ENCODE results near the gene RHOT1.

RHOT1 gene

DNA sequence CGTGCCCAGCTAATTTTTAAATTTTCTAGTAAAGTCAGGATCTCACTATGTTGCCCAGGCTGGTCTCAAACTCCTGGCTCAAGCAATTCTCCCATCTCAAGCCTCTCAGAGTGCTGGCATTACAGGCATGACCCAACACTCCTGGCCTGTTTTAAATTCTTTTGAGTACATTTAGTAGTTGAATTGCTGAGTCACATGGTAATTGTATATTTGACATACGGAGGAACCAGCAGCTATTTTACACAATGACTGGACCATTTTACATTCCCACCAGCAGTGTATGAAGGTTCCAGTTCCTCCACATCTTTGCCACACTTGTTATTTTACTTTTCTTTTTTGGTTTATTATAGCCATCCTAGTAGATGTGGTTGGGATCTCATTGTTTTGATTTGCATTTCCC is 43.6 kb downstream of the RHOT1 start:
- Histone ChIP-seq H3K27ac (no peak overlapping the region), H3K27me3 (replicated peaks) (no peaks in the 10 kb centered on the region), H3K36me3 (replicated peaks) (peaks cover 2% of the 10 kb centered on the region), H3K4me3 (ENCODE audit: low read depth, low read length) (no peak overlapping the region)
- in situ Hi-C loops (cut with HindIII; ENCODE audit: low pct_ligation_motif_present, low sequenced_read_pairs) = no loop called here
- no peak for DNase-seq
- TF ChIP-seq, protein P1, sequence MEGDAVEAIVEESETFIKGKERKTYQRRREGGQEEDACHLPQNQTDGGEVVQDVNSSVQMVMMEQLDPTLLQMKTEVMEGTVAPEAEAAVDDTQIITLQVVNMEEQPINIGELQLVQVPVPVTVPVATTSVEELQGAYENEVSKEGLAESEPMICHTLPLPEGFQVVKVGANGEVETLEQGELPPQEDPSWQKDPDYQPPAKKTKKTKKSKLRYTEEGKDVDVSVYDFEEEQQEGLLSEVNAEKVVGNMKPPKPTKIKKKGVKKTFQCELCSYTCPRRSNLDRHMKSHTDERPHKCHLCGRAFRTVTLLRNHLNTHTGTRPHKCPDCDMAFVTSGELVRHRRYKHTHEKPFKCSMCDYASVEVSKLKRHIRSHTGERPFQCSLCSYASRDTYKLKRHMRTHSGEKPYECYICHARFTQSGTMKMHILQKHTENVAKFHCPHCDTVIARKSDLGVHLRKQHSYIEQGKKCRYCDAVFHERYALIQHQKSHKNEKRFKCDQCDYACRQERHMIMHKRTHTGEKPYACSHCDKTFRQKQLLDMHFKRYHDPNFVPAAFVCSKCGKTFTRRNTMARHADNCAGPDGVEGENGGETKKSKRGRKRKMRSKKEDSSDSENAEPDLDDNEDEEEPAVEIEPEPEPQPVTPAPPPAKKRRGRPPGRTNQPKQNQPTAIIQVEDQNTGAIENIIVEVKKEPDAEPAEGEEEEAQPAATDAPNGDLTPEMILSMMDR (IDR thresholded peaks at IDR 0.05; ENCODE audit: low read depth, low read length, missing control alignments) = no peak

DNA sequence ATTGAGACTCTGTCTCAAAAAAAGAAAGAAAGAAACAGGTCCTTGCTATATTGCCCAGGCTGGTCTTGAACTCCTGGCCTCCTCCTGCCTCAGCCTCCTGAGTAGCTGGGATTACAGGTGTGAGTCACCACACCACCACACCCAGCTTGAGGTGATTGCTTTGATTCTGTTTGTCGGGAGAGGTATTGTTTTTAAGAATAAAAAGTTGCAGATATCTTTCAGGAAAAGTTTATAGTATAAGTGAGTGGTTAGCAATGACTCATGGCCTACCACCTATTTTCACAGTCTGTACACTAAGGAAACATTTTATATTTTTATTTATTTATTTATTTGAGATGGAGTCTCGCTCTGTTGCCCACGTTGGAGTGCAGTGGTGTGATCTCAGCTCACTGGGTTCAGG is 45.0 kb downstream of the RHOT1 start:
- no peak overlapping the region for H3K4me3 ChIP-seq (ENCODE audit: low read depth, low read length)
- DNase-seq = no peak
- no peaks in the 10 kb centered on the region for H3K27me3 ChIP-seq (replicated peaks)
- no peak overlapping the region for H3K27ac ChIP-seq
- no peaks in the 10 kb centered on the region for H3K36me3 ChIP-seq (replicated peaks)
- in situ Hi-C loops (cut with HindIII; ENCODE audit: low pct_ligation_motif_present, low sequenced_read_pairs) = no loop called here
- TF ChIP-seq, protein P1 (IDR thresholded peaks at IDR 0.05; ENCODE audit: low read depth, low read length, missing control alignments) = no peak

DNA sequence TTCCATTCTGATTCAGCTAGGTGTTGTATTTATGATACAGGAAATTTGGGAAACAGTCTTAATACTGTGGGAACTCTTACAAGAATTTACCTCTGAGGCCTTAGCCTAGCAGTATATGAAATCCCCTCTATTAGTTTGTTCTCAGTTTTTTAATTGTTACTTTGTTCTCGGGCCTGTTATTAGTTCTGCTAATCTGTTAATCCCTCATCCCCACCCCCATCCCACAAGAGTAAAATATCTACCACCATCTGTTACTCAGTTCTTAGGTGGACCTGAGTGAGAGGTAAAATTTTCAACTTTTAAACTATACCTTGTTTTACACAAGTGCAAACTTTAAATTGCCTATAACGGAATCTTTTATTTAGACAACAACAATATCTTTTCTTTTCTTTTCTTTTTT is 47.0 kb downstream of the RHOT1 start:
- no peak for DNase-seq
- no peak overlapping the region for H3K27ac ChIP-seq
- TF ChIP-seq, protein P1 (IDR thresholded peaks at IDR 0.05; ENCODE audit: low read depth, low read length, missing control alignments) = no peak
- no peaks in the 10 kb centered on the region for H3K36me3 ChIP-seq (replicated peaks)
- H3K4me3 ChIP-seq (ENCODE audit: low read depth, low read length) = no peak overlapping the region
- in situ Hi-C loops (cut with HindIII; ENCODE audit: low pct_ligation_motif_present, low sequenced_read_pairs) = no loop called here
- no peaks in the 10 kb centered on the region for H3K27me3 ChIP-seq (replicated peaks)

DNA sequence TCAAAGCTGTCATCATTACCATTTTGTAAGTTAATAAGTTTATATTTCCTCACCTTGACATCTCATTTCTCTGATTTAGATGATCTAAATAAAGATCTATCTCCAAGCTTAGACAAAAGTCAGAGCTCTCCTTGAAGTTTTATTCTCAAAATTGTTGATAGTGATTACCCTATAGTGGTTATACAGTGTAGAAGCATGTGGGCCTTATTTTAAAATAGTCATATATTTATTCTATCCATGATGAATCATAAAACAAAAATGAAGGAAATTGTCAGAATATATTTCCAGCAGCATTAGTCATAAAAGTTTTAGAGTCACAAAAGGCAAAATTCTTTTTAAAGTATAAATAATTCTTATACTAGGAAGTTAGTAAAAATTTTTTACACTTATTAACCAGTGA is 49.0 kb downstream of the RHOT1 start:
- Histone ChIP-seq H3K27ac (peak overlapping the region; percentile 69), H3K36me3 (replicated peaks) (no peaks in the 10 kb centered on the region), H3K4me3 (ENCODE audit: low read depth, low read length) (no peak overlapping the region), H3K27me3 (replicated peaks) (no peaks in the 10 kb centered on the region)
- DNase-seq = no peak
- in situ Hi-C loops (cut with HindIII; ENCODE audit: low pct_ligation_motif_present, low sequenced_read_pairs) = no loop called here
- TF ChIP-seq, protein P1 (IDR thresholded peaks at IDR 0.05; ENCODE audit: low read depth, low read length, missing control alignments) = no peak

DNA sequence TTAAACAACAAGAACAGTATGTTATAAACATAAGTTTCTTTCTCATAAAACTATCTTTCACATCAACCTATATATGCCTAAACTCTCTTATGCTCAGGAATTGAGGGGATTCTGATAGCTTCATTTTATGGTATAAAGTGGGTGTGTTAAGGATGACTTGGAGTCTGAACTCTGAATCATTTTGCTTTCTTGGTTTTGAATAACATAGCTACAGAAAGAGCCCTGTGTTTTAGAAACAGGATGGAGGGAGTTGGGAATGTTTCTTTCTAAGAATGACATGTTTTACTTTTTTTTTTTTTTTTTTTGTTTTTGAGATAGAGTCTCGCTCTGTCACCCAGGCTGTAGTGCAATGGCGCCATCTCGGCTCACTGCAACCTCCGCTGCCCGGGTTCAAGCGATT is 50.1 kb downstream of the RHOT1 start:
- DNase-seq = peak; percentile 19
- Histone ChIP-seq H3K27ac (peak overlapping the region; percentile 69), H3K4me3 (ENCODE audit: low read depth, low read length) (no peak overlapping the region), H3K27me3 (replicated peaks) (no peaks in the 10 kb centered on the region), H3K36me3 (replicated peaks) (no peaks in the 10 kb centered on the region)
- TF ChIP-seq, protein P1 (IDR thresholded peaks at IDR 0.05; ENCODE audit: low read depth, low read length, missing control alignments) = no peak
- in situ Hi-C loops (cut with HindIII; ENCODE audit: low pct_ligation_motif_present, low sequenced_read_pairs) = no loop called here

DNA sequence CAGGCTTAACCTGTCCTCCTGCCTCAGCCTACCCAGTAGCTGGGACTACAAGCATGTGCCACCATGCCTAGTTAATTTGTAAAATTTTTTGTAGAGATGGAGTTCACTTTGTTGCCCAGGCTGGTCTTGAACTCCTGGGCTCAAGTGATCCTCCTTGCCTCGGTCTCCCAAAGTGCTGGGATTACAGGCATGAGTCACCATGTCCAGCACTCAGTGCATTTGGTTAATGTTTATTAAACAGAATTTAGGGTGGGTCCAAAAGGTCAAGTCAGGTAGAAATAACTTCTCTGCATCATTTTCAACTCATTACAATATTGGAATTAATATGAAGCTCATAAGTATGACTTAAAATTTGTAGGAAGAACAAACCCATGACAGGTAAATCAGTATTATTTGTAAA is 55.7 kb downstream of the RHOT1 start:
- peaks cover 11% of the 10 kb centered on the region for H3K36me3 ChIP-seq (replicated peaks)

More for the DNA sequence above, 55.7 kb downstream of the RHOT1 start:
- H3K27ac ChIP-seq = no peak overlapping the region
- TF ChIP-seq, protein P1 (IDR thresholded peaks at IDR 0.05; ENCODE audit: low read depth, low read length, missing control alignments) = no peak
- in situ Hi-C loops (cut with HindIII; ENCODE audit: low pct_ligation_motif_present, low sequenced_read_pairs) = no loop called here
- no peak for DNase-seq
- H3K27me3 ChIP-seq (replicated peaks) = no peaks in the 10 kb centered on the region
- H3K4me3 ChIP-seq (ENCODE audit: low read depth, low read length) = no peak overlapping the region

All from brain microvascular endothelial cell (primary cell).